Measurements from ENCODE around the gene FOXD3. TPM values are rescaled to one million over a fixed set of nuclear protein-coding genes. Genes with fewer than 3 reads are reported as not detected.
"Not testable (repeated sequence)": the region's sequence is repeated elsewhere in the genome, so short reads cannot be mapped to it uniquely, and the experiment has no call there.

Gene FOXD3
- total and polyA plus RNA-seq, 2 experiments from 2014 or later = not detected

GRCh38 chr1:63342402-63342801 lies 20.0 kb downstream of the FOXD3 start:
- H3K27me3 ChIP-seq = peaks cover 7% of the 10 kb centered on the region
- TF ChIP-seq EZH2phosphoT487 (IDR thresholded peaks at IDR 0.05; ENCODE audit: low read depth, severe bottlenecking, unreplicated experiment) = no peak
- no peak for TF ChIP-seq CTCF (IDR thresholded peaks at IDR 0.05; ENCODE audit: poor library complexity)
- TF ChIP-seq EZH2 (IDR thresholded peaks at IDR 0.05; ENCODE audit: borderline replicate concordance) = no peak
- H2AFZ ChIP-seq = no peak overlapping the region
- H3K4me2 ChIP-seq = no peak overlapping the region
- no peak overlapping the region for H3K4me3 ChIP-seq
- H3K27ac ChIP-seq = no peak overlapping the region
- WGBS (ENCODE audit: low lambda C conversion rate, missing lambda C conversion rate) = 71% methylated on average over 2 of the region's 2 CpGs
- no peaks in the 10 kb centered on the region for H3K79me2 ChIP-seq
- no peaks in the 10 kb centered on the region for H4K20me1 ChIP-seq (ENCODE audit: insufficient read depth, poor library complexity, severe bottlenecking)
- no peaks in the 10 kb centered on the region for H3K9me3 ChIP-seq (ENCODE audit: low read depth)
- no peaks in the 10 kb centered on the region for H3K9me2 ChIP-seq (replicated peaks; ENCODE audit: insufficient read depth)
- H3K36me3 ChIP-seq (replicated peaks; ENCODE audit: insufficient read depth, low read depth) = no peaks in the 10 kb centered on the region
- no peaks in the 10 kb centered on the region for H3K4me1 ChIP-seq (ENCODE audit: insufficient read depth)
- no peak for DNase-seq (ENCODE audit: low spot score)

GRCh38 chr1:63343922-63344321 lies 21.6 kb downstream of the FOXD3 start:
- no peak overlapping the region for H3K4me3 ChIP-seq
- no peaks in the 10 kb centered on the region for H3K79me2 ChIP-seq
- no peaks in the 10 kb centered on the region for H3K9me2 ChIP-seq (replicated peaks; ENCODE audit: insufficient read depth)
- peaks cover 7% of the 10 kb centered on the region for H3K27me3 ChIP-seq
- DNase-seq (ENCODE audit: low spot score) = no peak
- no peak overlapping the region for H3K27ac ChIP-seq
- H4K20me1 ChIP-seq (ENCODE audit: insufficient read depth, poor library complexity, severe bottlenecking) = no peaks in the 10 kb centered on the region
- TF ChIP-seq EZH2phosphoT487 (IDR thresholded peaks at IDR 0.05; ENCODE audit: low read depth, severe bottlenecking, unreplicated experiment) (no peak), EZH2 (IDR thresholded peaks at IDR 0.05; ENCODE audit: borderline replicate concordance) (no peak), CTCF (IDR thresholded peaks at IDR 0.05; ENCODE audit: poor library complexity) (no peak)
- H2AFZ ChIP-seq = no peak overlapping the region
- WGBS (ENCODE audit: low lambda C conversion rate, missing lambda C conversion rate) = no CpG with 5 or more reads among the region's 1 CpG
- no peaks in the 10 kb centered on the region for H3K36me3 ChIP-seq (replicated peaks; ENCODE audit: insufficient read depth, low read depth)
- no peak overlapping the region for H3K4me2 ChIP-seq
- H3K9me3 ChIP-seq (ENCODE audit: low read depth) = no peaks in the 10 kb centered on the region
- no peaks in the 10 kb centered on the region for H3K4me1 ChIP-seq (ENCODE audit: insufficient read depth)

DNA sequence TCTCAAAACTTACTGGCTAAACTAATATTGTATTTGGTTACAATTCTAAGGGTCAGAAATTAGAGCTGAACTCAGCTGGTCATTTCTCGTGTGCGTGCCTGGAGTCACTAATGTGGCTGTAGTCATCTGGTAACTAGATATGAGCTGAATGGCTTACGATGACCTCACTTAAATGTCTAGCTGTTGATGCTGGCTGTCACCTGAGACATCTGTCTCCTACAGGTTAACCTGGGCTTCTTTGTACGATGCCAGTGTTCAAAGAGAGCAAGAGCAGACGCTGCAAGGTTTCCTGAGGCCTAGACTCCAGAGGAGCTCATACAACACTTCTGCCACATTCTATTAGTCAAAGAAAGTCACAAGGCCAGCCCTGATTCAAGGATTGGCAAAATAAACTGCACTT lies 28.0 kb downstream of the FOXD3 start:
- peaks cover 33% of the 10 kb centered on the region for H3K27me3 ChIP-seq
- H4K20me1 ChIP-seq (ENCODE audit: insufficient read depth, poor library complexity, severe bottlenecking) = no peaks in the 10 kb centered on the region
- WGBS (ENCODE audit: low lambda C conversion rate, missing lambda C conversion rate) = 92% methylated on average over 5 of the region's 5 CpGs
- H3K79me2 ChIP-seq = no peaks in the 10 kb centered on the region
- no peak overlapping the region for H3K4me2 ChIP-seq
- no peaks in the 10 kb centered on the region for H3K4me1 ChIP-seq (ENCODE audit: insufficient read depth)
- TF ChIP-seq EZH2phosphoT487 (IDR thresholded peaks at IDR 0.05; ENCODE audit: low read depth, severe bottlenecking, unreplicated experiment) (no peak), EZH2 (IDR thresholded peaks at IDR 0.05; ENCODE audit: borderline replicate concordance) (no peak), CTCF (IDR thresholded peaks at IDR 0.05; ENCODE audit: poor library complexity) (no peak)
- no peak for DNase-seq (ENCODE audit: low spot score)
- H2AFZ ChIP-seq = no peak overlapping the region
- no peaks in the 10 kb centered on the region for H3K9me2 ChIP-seq (replicated peaks; ENCODE audit: insufficient read depth)
- no peaks in the 10 kb centered on the region for H3K36me3 ChIP-seq (replicated peaks; ENCODE audit: insufficient read depth, low read depth)
- no peak overlapping the region for H3K27ac ChIP-seq
- H3K4me3 ChIP-seq = no peak overlapping the region
- H3K9me3 ChIP-seq (ENCODE audit: low read depth) = no peaks in the 10 kb centered on the region

DNA sequence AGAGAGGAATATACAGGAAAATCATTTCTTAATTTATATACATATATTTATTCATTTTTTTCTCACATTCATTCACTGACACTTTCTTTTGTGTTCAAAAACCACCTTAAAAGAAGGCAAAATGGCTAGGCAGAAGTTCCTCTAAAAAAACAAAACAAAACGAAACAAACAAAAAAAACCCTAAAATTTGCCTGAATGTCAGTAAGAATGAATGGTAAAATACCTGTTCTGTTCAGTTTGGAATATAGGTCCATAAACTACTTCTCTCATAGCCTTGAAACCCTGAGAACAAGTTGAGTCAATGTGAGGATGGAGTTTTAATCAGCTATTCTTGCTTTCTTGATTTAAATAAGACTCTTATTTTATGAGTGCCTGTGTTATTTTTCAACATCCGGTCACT lies 30.4 kb downstream of the FOXD3 start:
- Histone ChIP-seq H3K27ac (no peak overlapping the region), H3K27me3 (peaks cover 34% of the 10 kb centered on the region), H3K79me2 (no peaks in the 10 kb centered on the region), H3K4me1 (ENCODE audit: insufficient read depth) (no peaks in the 10 kb centered on the region), H4K20me1 (ENCODE audit: insufficient read depth, poor library complexity, severe bottlenecking) (no peaks in the 10 kb centered on the region), H3K4me3 (no peak overlapping the region), H3K9me2 (replicated peaks; ENCODE audit: insufficient read depth) (no peaks in the 10 kb centered on the region), H3K4me2 (no peak overlapping the region), H2AFZ (no peak overlapping the region), H3K9me3 (ENCODE audit: low read depth) (no peaks in the 10 kb centered on the region), H3K36me3 (replicated peaks; ENCODE audit: insufficient read depth, low read depth) (no peaks in the 10 kb centered on the region)
- DNase-seq (ENCODE audit: low spot score) = no peak
- 88% methylated on average over 2 of the region's 2 CpGs for WGBS (ENCODE audit: low lambda C conversion rate, missing lambda C conversion rate)
- TF ChIP-seq CTCF (IDR thresholded peaks at IDR 0.05; ENCODE audit: poor library complexity) (no peak), EZH2phosphoT487 (IDR thresholded peaks at IDR 0.05; ENCODE audit: low read depth, severe bottlenecking, unreplicated experiment) (no peak), EZH2 (IDR thresholded peaks at IDR 0.05; ENCODE audit: borderline replicate concordance) (no peak)

DNA sequence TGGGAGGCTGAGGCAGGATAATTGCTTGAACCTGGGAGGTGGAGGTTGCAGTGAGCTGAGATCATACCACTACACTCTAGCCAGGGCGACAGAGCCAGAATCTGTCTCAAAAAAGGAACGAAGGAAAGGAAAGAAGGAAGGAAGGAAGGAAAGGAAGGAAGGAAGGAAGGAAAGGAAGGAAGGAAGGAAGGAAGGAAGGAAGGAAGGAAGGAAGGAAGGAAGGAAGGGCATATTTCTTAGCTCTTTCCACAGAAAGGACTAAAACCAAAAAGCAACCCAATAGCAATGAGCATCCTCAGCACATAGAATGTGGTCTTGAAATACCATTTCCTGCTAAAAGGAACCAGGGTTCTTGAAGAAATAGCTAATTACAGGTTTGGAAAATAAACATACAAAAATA lies 33.9 kb downstream of the FOXD3 start:
- H3K4me3 ChIP-seq; H3K27ac ChIP-seq; H3K9me2 ChIP-seq (replicated peaks; ENCODE audit: insufficient read depth); H3K4me1 ChIP-seq (ENCODE audit: insufficient read depth); H3K9me3 ChIP-seq (ENCODE audit: low read depth); H4K20me1 ChIP-seq (ENCODE audit: insufficient read depth, poor library complexity, severe bottlenecking); H3K4me2 ChIP-seq; DNase-seq (ENCODE audit: low spot score); H3K36me3 ChIP-seq (replicated peaks; ENCODE audit: insufficient read depth, low read depth); H3K79me2 ChIP-seq; H2AFZ ChIP-seq: not testable (repeated sequence)
- 92% methylated on average over 2 of the region's 2 CpGs for WGBS (ENCODE audit: low lambda C conversion rate, missing lambda C conversion rate)
- peaks cover 34% of the 10 kb centered on the region for H3K27me3 ChIP-seq

All from hepatocyte (in vitro differentiated cells).